Panc1 (cell line): Measurements from ENCODE around the gene EXTL1. TPM values are rescaled to one million over a fixed set of nuclear protein-coding genes. Genes with fewer than 3 reads are reported as not detected.

Source experiments
- ATAC-seq: fragments of 200-7000 bp; cut with Tn5 transposase; 2 replicates; pipeline ENCODE4 v1.9.1; 2020; ENCODE audit warnings: mild to moderate bottlenecking, moderate library complexity
- BruUV-seq: library from RNA; stranded (reverse); fragments of 400-500 nt; replicated peaks from 2 replicates; lab custom pipeline; 2021; lab: Mats Ljungman, UMichigan
- CTCF ChIA-PET: fragments of 300-600 bp; sonication (Branson Sonifier 250); formaldehyde crosslinking; loops from one replicate; lab custom pipeline; 2022; ENCODE audit warnings: antibody characterized with exemption; lab: Charles Lee
- POLR2A ChIA-PET: fragments of 300-600 bp; sonication (Branson Sonifier 250); formaldehyde crosslinking; loops from one replicate; lab custom pipeline; 2022; ENCODE audit warnings: antibody characterized with exemption; lab: Charles Lee
- DNase-seq: peaks from one replicate; pipeline ENCODE4 v3.0.0-alpha.2; 2010; ENCODE audit warnings: low read depth, low spot score
- H3K27ac ChIP-seq: 2 replicates; pipeline ENCODE4 v1.5.1; 2011; ENCODE audit warnings: mild to moderate bottlenecking, low read length, inconsistent platforms
- H3K27me3 ChIP-seq: fragments of 200-500 bp; sonication (Bioruptor generic); 2 replicates; pipeline ENCODE4 v1.6.0; 2014; ENCODE audit warnings: low read length, inconsistent platforms; ENCODE audit not compliant: control insufficient read depth, insufficient read depth
- H3K36me3 ChIP-seq: fragments of 200-500 bp; sonication (Bioruptor generic); 2 replicates; pipeline ENCODE4 v1.5.1; 2014; ENCODE audit warnings: inconsistent platforms, mild to moderate bottlenecking, low read length, moderate library complexity; ENCODE audit not compliant: control insufficient read depth, insufficient read depth
- H3K4me1 ChIP-seq: 2 replicates; pipeline ENCODE4 v1.5.1; 2011; ENCODE audit warnings: inconsistent platforms, mild to moderate bottlenecking, low read length, moderate library complexity; ENCODE audit not compliant: control insufficient read depth, insufficient read depth
- H3K4me3 ChIP-seq, 2 experiments: 2 replicates each; pipeline ENCODE4 v1.5.1; 2011 to 2012; ENCODE audit warnings: low read depth in 2 of 2, low read length in 2 of 2, mild to moderate bottlenecking in 2 of 2, inconsistent platforms in 1 of 2, moderate library complexity in 1 of 2
- H3K9me3 ChIP-seq: fragments of 200-500 bp; sonication (Bioruptor generic); 2 replicates; pipeline ENCODE4 v1.5.1; 2014; ENCODE audit warnings: low read depth, mild to moderate bottlenecking, inconsistent platforms, low read length, moderate library complexity; ENCODE audit not compliant: control insufficient read depth, insufficient read depth
- CTCF ChIP-seq: fragments of 450-650 bp; IDR thresholded peaks from 2 replicates; pipeline ENCODE4 v1.5.1; 2017; ENCODE audit warnings: mild to moderate bottlenecking
- POLR2AphosphoS5 ChIP-seq: IDR thresholded peaks from 2 replicates; pipeline ENCODE4 v1.6.1; 2012; ENCODE audit warnings: mild to moderate bottlenecking, low read depth, low read length, moderate library complexity
- REST ChIP-seq, 2 experiments: IDR thresholded peaks; 2 replicates each; pipeline ENCODE4 v1.6.1; 2011 to 2012; ENCODE audit warnings: low read depth in 2 of 2, control low read depth in 1 of 2, low read length in 1 of 2, mild to moderate bottlenecking in 1 of 2, moderate library complexity in 1 of 2; ENCODE audit not compliant: insufficient read depth in 1 of 2
- SIN3A ChIP-seq: IDR thresholded peaks from 2 replicates; pipeline ENCODE4 v1.6.1; 2012; ENCODE audit warnings: low read depth, mild to moderate bottlenecking, low read length, moderate library complexity, borderline replicate concordance; ENCODE audit not compliant: insufficient read depth
- TCF7L2 ChIP-seq: IDR thresholded peaks from 2 replicates; pipeline ENCODE4 v1.6.1; 2011; ENCODE audit warnings: mild to moderate bottlenecking, low read depth, low read length, inconsistent platforms
- in situ Hi-C: cut with HindIII; loops from 2 replicates; pipeline ENCODE4 v1.10.0; 2016; ENCODE audit warnings: low sequenced_read_pairs, low pct_unique_long_range_greater_than_20kb
- intact Hi-C: fragments of 100-400 bp; cut with micrococcal nuclease; formaldehyde crosslinking; loops from one replicate; pipeline ENCODE4 v1.10.0; 2022; ENCODE audit not compliant: unreplicated experiment
- total RNA-seq: library from RNA; stranded (reverse); gene quantifications from one replicate; pipeline ENCODE4 v1.2.1, GENCODE V29; 2021; ENCODE audit not compliant: unreplicated experiment

EXTL1 gene
- total RNA-seq, 1 experiment from 2014 or later: 0.10 TPM

- no peak overlapping the region for H3K27ac ChIP-seq
- H3K9me3 ChIP-seq: no peaks in the 10 kb centered on the region
- ChIA-PET POLR2A (no interaction called here), CTCF (no interaction called here)
- ATAC-seq (no peak), DNase-seq (no peak)
- no peaks in the 10 kb centered on the region for H3K36me3 ChIP-seq
- intact Hi-C loops: no loop called here
- BruUV-seq: no TSS peak
- H3K27me3 ChIP-seq: no peaks in the 10 kb centered on the region; the same call in 1 of the 2 replicates
- TF ChIP-seq TCF7L2 (no peak), REST (IDR thresholded peaks at IDR 0.05; ENCODE audit: insufficient read depth in 1 of 2, low read depth in 2 of 2, low read length in 1 of 2) (no peak), CTCF (no peak), POLR2AphosphoS5 (no peak), SIN3A (no peak)
- no peaks in the 10 kb centered on the region for H3K4me1 ChIP-seq
- in situ Hi-C loops: no loop called here
- H3K4me3 ChIP-seq: no peak overlapping the region
Observed at GRCh38 chr1:26075421-26076144, 54.0 kb downstream of the EXTL1 start.

GRCh38 chr1:26077524-26077923 is 55.9 kb downstream of the EXTL1 start:
- ATAC-seq: no peak
- CTCF ChIA-PET: no interaction called here
- intact Hi-C loops: no loop called here
- no peak for TF ChIP-seq REST (IDR thresholded peaks at IDR 0.05; ENCODE audit: insufficient read depth in 1 of 2, low read depth in 2 of 2, low read length in 1 of 2)
- TF ChIP-seq SIN3A: no peak
- no peak for TF ChIP-seq CTCF
- TF ChIP-seq TCF7L2: no peak
- no peak for TF ChIP-seq POLR2AphosphoS5
- no peak overlapping the region for H3K4me3 ChIP-seq
- in situ Hi-C loops: no loop called here
- DNase-seq: no peak
- H3K9me3 ChIP-seq: no peaks in the 10 kb centered on the region
- POLR2A ChIA-PET: interaction anchor here (0.5 to 0.6 kb wide), 2 partner anchors 46 to 108 kb away, joined by 3 read pairs; no protein-coding TSS in a partner anchor
- no peaks in the 10 kb centered on the region; the same call in 1 of the 2 replicates for H3K27me3 ChIP-seq
- H3K36me3 ChIP-seq: no peaks in the 10 kb centered on the region
- no peaks in the 10 kb centered on the region for H3K4me1 ChIP-seq
- no TSS peak for BruUV-seq
- H3K27ac ChIP-seq: no peak overlapping the region
